Ectodermal cell (in vitro differentiated cells): ENCODE measurements around the gene ST6GAL1.
"Not testable (repeated sequence)": the region's sequence is repeated elsewhere in the genome, so short reads cannot be mapped to it uniquely, and the experiment has no call there.

ENCODE experiments used
- H3K27ac ChIP-seq: 2 replicates; pipeline ENCODE4 v1.7.0; 2013; ENCODE audit warnings: mild to moderate bottlenecking, low read depth, low read length; ENCODE audit not compliant: insufficient read depth, poor library complexity, severe bottlenecking
- H3K27me3 ChIP-seq: 2 replicates; pipeline ENCODE4 v1.7.0; 2013; ENCODE audit warnings: mild to moderate bottlenecking, low read length; ENCODE audit not compliant: insufficient read depth, control insufficient read depth, poor library complexity, severe bottlenecking
- H3K36me3 ChIP-seq: one replicate; pipeline ENCODE4 v1.7.0; 2013; ENCODE audit warnings: low read length; ENCODE audit not compliant: control insufficient read depth, insufficient read depth
- H3K4me1 ChIP-seq: one replicate; pipeline ENCODE4 v1.7.0; 2013; ENCODE audit warnings: low read length; ENCODE audit not compliant: control insufficient read depth, insufficient read depth
- H3K4me3 ChIP-seq: 2 replicates; pipeline ENCODE4 v1.7.0; 2013; ENCODE audit warnings: low read depth, low read length, control low read depth; ENCODE audit not compliant: insufficient read depth
- H3K9me3 ChIP-seq: 2 replicates; pipeline ENCODE4 v1.7.0; 2013; ENCODE audit warnings: mild to moderate bottlenecking, low read length, moderate library complexity; ENCODE audit not compliant: control insufficient read depth
- WGBS, 2 experiments: methylation state at CpG; one replicate each; pipeline ENCODE4 v1.1.7; 2013; ENCODE audit warnings: missing lambda C conversion rate in 2 of 2; 5-methylcytosine and 5-hydroxymethylcytosine counted together

The ST6GAL1 gene

GRCh38 chr3:186967686-186968085 lies 37.4 kb downstream of the ST6GAL1 start:
- Histone ChIP-seq H3K27me3 (no peaks in the 10 kb centered on the region), H3K4me1 (peaks cover 8% of the 10 kb centered on the region), H3K4me3 (no peak overlapping the region), H3K27ac (no peak overlapping the region), H3K36me3 (no peaks in the 10 kb centered on the region), H3K9me3 (no peaks in the 10 kb centered on the region)
- WGBS, 2 experiments: 65 to 73% methylated on average over 7 of the region's 7 CpGs

GRCh38 chr3:186969607-186970006 lies 39.3 kb downstream of the ST6GAL1 start:
- Histone ChIP-seq H3K36me3 (peaks cover 4% of the 10 kb centered on the region), H3K4me1 (peaks cover 8% of the 10 kb centered on the region), H3K27ac (no peak overlapping the region), H3K27me3 (no peaks in the 10 kb centered on the region), H3K9me3 (no peaks in the 10 kb centered on the region), H3K4me3 (no peak overlapping the region)
- WGBS, 2 experiments: 97 to 98% methylated on average over 7 of the region's 7 CpGs

- H3K4me1 ChIP-seq, H3K27me3 ChIP-seq, H3K27ac ChIP-seq, H3K9me3 ChIP-seq, H3K4me3 ChIP-seq, H3K36me3 ChIP-seq: not testable (repeated sequence)
- 91 to 93% methylated on average over 10 of the region's 10 CpGs for WGBS, 2 experiments
These were observed 40.8 kb downstream of the ST6GAL1 start for GRCh38 chr3:186971106-186971505.

- peaks cover 4% of the 10 kb centered on the region for H3K36me3 ChIP-seq
- WGBS, 2 experiments: 98 to 100% methylated on average over 1 of the region's 1 CpG
- H3K27ac ChIP-seq: no peak overlapping the region
- no peak overlapping the region for H3K4me3 ChIP-seq
- no peaks in the 10 kb centered on the region for H3K9me3 ChIP-seq
- no peaks in the 10 kb centered on the region for H3K27me3 ChIP-seq
- H3K4me1 ChIP-seq: no peaks in the 10 kb centered on the region
These were observed 41.3 kb downstream of the ST6GAL1 start for GRCh38 chr3:186971578-186971977.

- Histone ChIP-seq H3K27me3 (no peaks in the 10 kb centered on the region), H3K4me3 (no peak overlapping the region), H3K9me3 (no peaks in the 10 kb centered on the region), H3K36me3 (peaks cover 4% of the 10 kb centered on the region), H3K4me1 (no peaks in the 10 kb centered on the region), H3K27ac (no peak overlapping the region)
- WGBS, 2 experiments: 89 to 94% methylated on average over 7 of the region's 7 CpGs
These were observed 43.4 kb downstream of the ST6GAL1 start for GRCh38 chr3:186973702-186974101.

GRCh38 chr3:186974824-186975313 lies 44.5 kb downstream of the ST6GAL1 start:
- Histone ChIP-seq H3K4me1 (no peaks in the 10 kb centered on the region), H3K27ac (no peak overlapping the region), H3K9me3 (no peaks in the 10 kb centered on the region), H3K36me3 (peaks cover 4% of the 10 kb centered on the region), H3K4me3 (no peak overlapping the region), H3K27me3 (no peaks in the 10 kb centered on the region)
- WGBS, 2 experiments: 94 to 96% methylated on average over 9 of the region's 9 CpGs

GRCh38 chr3:186975726-186976125 lies 45.4 kb downstream of the ST6GAL1 start:
- Histone ChIP-seq H3K27ac (no peak overlapping the region), H3K9me3 (no peaks in the 10 kb centered on the region), H3K27me3 (no peaks in the 10 kb centered on the region), H3K4me1 (no peaks in the 10 kb centered on the region), H3K4me3 (no peak overlapping the region), H3K36me3 (peaks cover 4% of the 10 kb centered on the region)
- WGBS, 2 experiments: 93 to 96% methylated on average over 6 of the region's 6 CpGs

GRCh38 chr3:186976837-186977750 lies 46.8 kb downstream of the ST6GAL1 start:
- Histone ChIP-seq H3K27ac (peak overlapping the region; percentile 52), H3K4me3 (no peak overlapping the region), H3K4me1 (no peaks in the 10 kb centered on the region), H3K36me3 (peaks cover 4% of the 10 kb centered on the region), H3K27me3 (no peaks in the 10 kb centered on the region), H3K9me3 (no peaks in the 10 kb centered on the region)
- WGBS, 2 experiments: 71% methylated on average over 17 of the region's 17 CpGs

GRCh38 chr3:186978712-186979111 lies 48.4 kb downstream of the ST6GAL1 start:
- no peak overlapping the region for H3K27ac ChIP-seq
- peaks cover 4% of the 10 kb centered on the region for H3K36me3 ChIP-seq
- WGBS, 2 experiments: 92 to 94% methylated on average over 2 of the region's 2 CpGs
- no peaks in the 10 kb centered on the region for H3K27me3 ChIP-seq
- H3K4me1 ChIP-seq: no peaks in the 10 kb centered on the region
- no peak overlapping the region for H3K4me3 ChIP-seq
- no peaks in the 10 kb centered on the region for H3K9me3 ChIP-seq

- no peaks in the 10 kb centered on the region for H3K27me3 ChIP-seq
- H3K9me3 ChIP-seq: no peaks in the 10 kb centered on the region
- 92% methylated on average over 3 of the region's 3 CpGs for WGBS, 2 experiments
- no peaks in the 10 kb centered on the region for H3K36me3 ChIP-seq
- no peaks in the 10 kb centered on the region for H3K4me1 ChIP-seq
- H3K4me3 ChIP-seq: no peak overlapping the region
- no peak overlapping the region for H3K27ac ChIP-seq
These were observed 49.5 kb downstream of the ST6GAL1 start for GRCh38 chr3:186979852-186980251.
